ENCODE results near the gene TRIM25.

Gene TRIM25

DNA sequence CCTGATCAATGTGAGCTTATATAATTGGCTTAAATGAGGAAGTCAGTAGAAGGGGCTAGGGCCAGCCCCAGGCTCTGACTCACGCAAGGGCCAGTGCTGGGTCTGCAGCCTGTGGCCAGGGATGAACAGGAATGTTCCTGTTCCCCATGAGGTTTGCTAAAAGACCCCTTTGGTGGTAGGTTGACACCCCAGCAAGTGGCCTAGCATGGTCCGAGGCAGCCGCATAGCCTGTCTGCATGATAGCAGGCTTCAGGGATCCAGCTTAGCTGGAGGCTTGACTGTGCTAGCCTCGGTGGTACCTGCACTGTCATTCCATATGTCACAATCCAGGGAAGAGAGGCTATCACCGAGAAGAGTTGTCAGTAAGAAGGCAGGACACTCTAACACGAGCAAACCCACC, 23.5 kb downstream of the TRIM25 start:
- TF ChIP-seq EGR1 (IDR thresholded peaks at IDR 0.05), result no peak
- no peak for TF ChIP-seq EP300 (IDR thresholded peaks at IDR 0.05; ENCODE audit: borderline replicate concordance)
- no peak for TF ChIP-seq TEAD4 (IDR thresholded peaks at IDR 0.05)

DNA sequence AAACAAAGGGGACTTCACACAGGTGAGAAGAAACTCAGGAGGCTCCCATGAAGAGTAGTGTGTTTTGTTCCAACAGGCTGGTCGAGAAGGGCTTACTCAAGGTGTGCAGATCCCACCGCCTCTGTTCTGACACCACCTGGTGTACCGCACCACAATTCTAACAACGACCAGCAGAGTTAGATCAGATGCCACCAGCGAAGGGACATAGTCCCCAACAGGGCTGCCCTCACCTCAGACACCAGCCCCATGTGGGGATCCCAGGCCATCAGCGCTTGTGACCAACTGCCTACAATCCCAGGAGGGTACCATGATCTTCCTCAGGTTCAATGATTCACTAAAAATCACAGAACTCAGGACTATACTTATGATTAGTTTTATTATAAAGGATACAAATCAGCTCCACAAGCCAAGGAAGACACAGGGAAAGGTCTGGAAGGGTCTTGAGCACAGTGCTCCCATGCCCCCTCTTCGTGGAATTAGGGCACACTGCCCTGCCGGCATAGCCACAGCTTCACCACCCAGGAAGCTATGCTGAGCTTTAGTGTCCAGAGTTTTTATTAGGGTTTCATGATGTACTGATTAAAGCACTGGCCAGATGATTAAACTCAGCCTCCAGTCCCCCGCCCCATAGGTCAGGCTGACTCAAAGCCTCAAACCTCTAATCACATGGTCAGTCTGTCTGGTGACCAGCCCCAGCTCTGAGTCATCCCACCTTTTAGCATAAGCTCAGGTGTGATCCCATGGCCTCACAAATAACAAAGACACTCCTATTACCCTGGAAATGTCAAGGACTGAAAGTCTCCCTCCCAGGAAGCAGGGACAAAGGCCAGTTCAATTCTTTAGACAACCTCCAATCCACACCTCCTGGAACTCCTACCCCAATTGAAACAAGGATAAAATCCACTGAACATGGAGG, 26.0 kb downstream of the TRIM25 start:
- TF ChIP-seq, protein P1, sequence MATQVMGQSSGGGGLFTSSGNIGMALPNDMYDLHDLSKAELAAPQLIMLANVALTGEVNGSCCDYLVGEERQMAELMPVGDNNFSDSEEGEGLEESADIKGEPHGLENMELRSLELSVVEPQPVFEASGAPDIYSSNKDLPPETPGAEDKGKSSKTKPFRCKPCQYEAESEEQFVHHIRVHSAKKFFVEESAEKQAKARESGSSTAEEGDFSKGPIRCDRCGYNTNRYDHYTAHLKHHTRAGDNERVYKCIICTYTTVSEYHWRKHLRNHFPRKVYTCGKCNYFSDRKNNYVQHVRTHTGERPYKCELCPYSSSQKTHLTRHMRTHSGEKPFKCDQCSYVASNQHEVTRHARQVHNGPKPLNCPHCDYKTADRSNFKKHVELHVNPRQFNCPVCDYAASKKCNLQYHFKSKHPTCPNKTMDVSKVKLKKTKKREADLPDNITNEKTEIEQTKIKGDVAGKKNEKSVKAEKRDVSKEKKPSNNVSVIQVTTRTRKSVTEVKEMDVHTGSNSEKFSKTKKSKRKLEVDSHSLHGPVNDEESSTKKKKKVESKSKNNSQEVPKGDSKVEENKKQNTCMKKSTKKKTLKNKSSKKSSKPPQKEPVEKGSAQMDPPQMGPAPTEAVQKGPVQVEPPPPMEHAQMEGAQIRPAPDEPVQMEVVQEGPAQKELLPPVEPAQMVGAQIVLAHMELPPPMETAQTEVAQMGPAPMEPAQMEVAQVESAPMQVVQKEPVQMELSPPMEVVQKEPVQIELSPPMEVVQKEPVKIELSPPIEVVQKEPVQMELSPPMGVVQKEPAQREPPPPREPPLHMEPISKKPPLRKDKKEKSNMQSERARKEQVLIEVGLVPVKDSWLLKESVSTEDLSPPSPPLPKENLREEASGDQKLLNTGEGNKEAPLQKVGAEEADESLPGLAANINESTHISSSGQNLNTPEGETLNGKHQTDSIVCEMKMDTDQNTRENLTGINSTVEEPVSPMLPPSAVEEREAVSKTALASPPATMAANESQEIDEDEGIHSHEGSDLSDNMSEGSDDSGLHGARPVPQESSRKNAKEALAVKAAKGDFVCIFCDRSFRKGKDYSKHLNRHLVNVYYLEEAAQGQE (IDR thresholded peaks at IDR 0.05; ENCODE audit: low read depth), result no peak
- TF ChIP-seq, protein P2, sequence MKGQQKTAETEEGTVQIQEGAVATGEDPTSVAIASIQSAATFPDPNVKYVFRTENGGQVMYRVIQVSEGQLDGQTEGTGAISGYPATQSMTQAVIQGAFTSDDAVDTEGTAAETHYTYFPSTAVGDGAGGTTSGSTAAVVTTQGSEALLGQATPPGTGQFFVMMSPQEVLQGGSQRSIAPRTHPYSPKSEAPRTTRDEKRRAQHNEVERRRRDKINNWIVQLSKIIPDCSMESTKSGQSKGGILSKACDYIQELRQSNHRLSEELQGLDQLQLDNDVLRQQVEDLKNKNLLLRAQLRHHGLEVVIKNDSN (IDR thresholded peaks at IDR 0.05), result 0 out of 2 replicates have a peak, but pooled peaks have one; percentile 35

DNA sequence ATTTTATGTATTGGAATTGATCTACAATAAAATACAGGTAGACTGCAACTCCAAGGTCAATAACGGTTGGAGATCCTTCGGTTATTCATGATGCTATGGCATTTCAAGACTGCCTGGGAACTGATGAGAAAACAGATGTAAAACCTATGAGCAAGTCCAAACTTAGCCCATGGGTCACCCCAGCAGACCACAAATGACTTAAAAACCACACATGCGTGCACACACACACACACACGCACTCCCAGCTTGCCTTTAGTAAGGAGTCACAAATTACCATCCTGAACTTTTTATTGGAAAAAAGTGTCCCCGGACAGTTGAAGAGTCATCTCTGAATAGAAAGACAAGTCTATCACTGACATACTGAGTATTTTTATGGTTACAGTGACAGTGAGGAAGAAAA, 26.7 kb downstream of the TRIM25 start:
- no peak for TF ChIP-seq CEBPB (IDR thresholded peaks at IDR 0.05)
- TF ChIP-seq TCF12 (IDR thresholded peaks at IDR 0.05; ENCODE audit: low read depth), result no peak
- TF ChIP-seq EGR1 (IDR thresholded peaks at IDR 0.05), result no peak
- TF ChIP-seq CREB1 (IDR thresholded peaks at IDR 0.05; ENCODE audit: low read depth), result no peak
- TF ChIP-seq EP300 (IDR thresholded peaks at IDR 0.05; ENCODE audit: borderline replicate concordance), result no peak
- no peak for TF ChIP-seq ZBTB7A (IDR thresholded peaks at IDR 0.05; ENCODE audit: low read depth)
- TF ChIP-seq, protein P3, sequence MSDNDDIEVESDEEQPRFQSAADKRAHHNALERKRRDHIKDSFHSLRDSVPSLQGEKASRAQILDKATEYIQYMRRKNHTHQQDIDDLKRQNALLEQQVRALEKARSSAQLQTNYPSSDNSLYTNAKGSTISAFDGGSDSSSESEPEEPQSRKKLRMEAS (IDR thresholded peaks at IDR 0.05), result no peak
- TF ChIP-seq, protein P1 (IDR thresholded peaks at IDR 0.05; ENCODE audit: low read depth), result no peak
- no peak for TF ChIP-seq RAD21 (IDR thresholded peaks at IDR 0.05; ENCODE audit: low read depth)
- no peak for TF ChIP-seq TEAD4 (IDR thresholded peaks at IDR 0.05)
- TF ChIP-seq FOXM1 (IDR thresholded peaks at IDR 0.05; ENCODE audit: borderline replicate concordance, low read depth), result no peak
- no peak for TF ChIP-seq YY1 (IDR thresholded peaks at IDR 0.05; ENCODE audit: low read depth)
- no peak for TF ChIP-seq NFIC (IDR thresholded peaks at IDR 0.05)
- TF ChIP-seq, protein P2 (IDR thresholded peaks at IDR 0.05), result no peak
- no peak for TF ChIP-seq TAF1 (IDR thresholded peaks at IDR 0.05; ENCODE audit: low read depth)

DNA sequence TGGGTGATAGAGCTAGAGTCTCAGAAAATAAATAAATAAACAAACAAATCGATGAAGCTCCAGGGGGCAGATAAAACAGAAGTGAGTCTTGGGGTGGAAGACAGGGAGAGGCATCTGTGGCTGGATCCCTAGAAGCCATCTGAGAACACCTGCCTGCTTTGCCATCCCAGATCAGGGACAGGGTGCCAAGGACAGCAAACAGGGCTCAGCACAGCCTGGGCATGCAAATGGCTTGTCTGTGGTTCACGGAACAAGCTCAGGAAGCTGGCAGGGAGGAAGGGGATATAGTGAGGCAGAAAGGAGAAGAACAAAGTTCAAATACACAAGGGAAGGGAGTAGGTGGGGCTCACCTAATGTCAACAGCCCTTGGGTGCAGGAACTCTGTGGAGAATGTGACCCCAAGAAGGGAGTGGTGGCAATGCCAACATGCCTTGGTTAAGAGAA, 27.5 kb downstream of the TRIM25 start:
- TF ChIP-seq TCF12 (IDR thresholded peaks at IDR 0.05; ENCODE audit: low read depth) (no peak), ZBTB7A (IDR thresholded peaks at IDR 0.05; ENCODE audit: low read depth) (no peak), NFIC (IDR thresholded peaks at IDR 0.05) (no peak), RAD21 (IDR thresholded peaks at IDR 0.05; ENCODE audit: low read depth) (no peak), CREB1 (IDR thresholded peaks at IDR 0.05; ENCODE audit: low read depth) (no peak), FOXM1 (IDR thresholded peaks at IDR 0.05; ENCODE audit: borderline replicate concordance, low read depth) (no peak), TAF1 (IDR thresholded peaks at IDR 0.05; ENCODE audit: low read depth) (no peak), TEAD4 (IDR thresholded peaks at IDR 0.05) (no peak), YY1 (IDR thresholded peaks at IDR 0.05; ENCODE audit: low read depth) (no peak)
- TF ChIP-seq, protein P3 (IDR thresholded peaks at IDR 0.05), result no peak
- TF ChIP-seq, protein P1 (IDR thresholded peaks at IDR 0.05; ENCODE audit: low read depth), result no peak

DNA sequence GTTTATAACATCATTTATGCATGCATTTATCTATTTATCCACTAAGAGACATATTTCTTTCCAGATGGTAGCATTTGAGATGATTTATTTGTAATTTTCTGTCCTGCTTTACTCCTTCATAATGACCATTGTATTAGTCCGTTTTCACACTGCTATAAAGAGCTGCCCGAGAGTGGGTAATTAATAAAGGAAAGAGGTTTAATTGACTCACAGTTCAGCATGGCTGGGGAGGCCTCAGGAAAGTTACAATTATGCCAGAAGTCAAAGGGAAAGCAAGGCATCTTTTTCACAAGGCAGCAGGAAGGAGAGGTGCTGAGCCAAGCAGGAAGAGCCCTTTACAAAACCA, 28.6 kb downstream of the TRIM25 start:
- TF ChIP-seq TAF1 (IDR thresholded peaks at IDR 0.05; ENCODE audit: low read depth) (no peak), TCF12 (IDR thresholded peaks at IDR 0.05; ENCODE audit: low read depth) (no peak), CREB1 (IDR thresholded peaks at IDR 0.05; ENCODE audit: low read depth) (no peak), CEBPB (IDR thresholded peaks at IDR 0.05) (no peak), ZBTB7A (IDR thresholded peaks at IDR 0.05; ENCODE audit: low read depth) (no peak), EP300 (IDR thresholded peaks at IDR 0.05; ENCODE audit: borderline replicate concordance) (no peak), NFIC (IDR thresholded peaks at IDR 0.05) (no peak), FOXM1 (IDR thresholded peaks at IDR 0.05; ENCODE audit: borderline replicate concordance, low read depth) (no peak), YY1 (IDR thresholded peaks at IDR 0.05; ENCODE audit: low read depth) (no peak), RAD21 (IDR thresholded peaks at IDR 0.05; ENCODE audit: low read depth) (no peak), EGR1 (IDR thresholded peaks at IDR 0.05) (no peak), TEAD4 (IDR thresholded peaks at IDR 0.05) (no peak)
- TF ChIP-seq, protein P2 (IDR thresholded peaks at IDR 0.05), result no peak
- TF ChIP-seq, protein P3 (IDR thresholded peaks at IDR 0.05), result no peak
- TF ChIP-seq, protein P1 (IDR thresholded peaks at IDR 0.05; ENCODE audit: low read depth), result no peak
